GM12878 (cell line): ENCODE results near the gene MAL.

Experiments
- HDAC2 ChIP-seq: fragments of 200-600 bp; sonication (generic); IDR thresholded peaks from 2 replicates; pipeline ENCODE4 v1.6.1; 2017
- RCOR1 ChIP-seq: conservative IDR thresholded peaks from 2 replicates; pipeline ENCODE4 v1.6.1; 2012; ENCODE audit warnings: low read depth, low read length, improper control_type of control experiment

DNA sequence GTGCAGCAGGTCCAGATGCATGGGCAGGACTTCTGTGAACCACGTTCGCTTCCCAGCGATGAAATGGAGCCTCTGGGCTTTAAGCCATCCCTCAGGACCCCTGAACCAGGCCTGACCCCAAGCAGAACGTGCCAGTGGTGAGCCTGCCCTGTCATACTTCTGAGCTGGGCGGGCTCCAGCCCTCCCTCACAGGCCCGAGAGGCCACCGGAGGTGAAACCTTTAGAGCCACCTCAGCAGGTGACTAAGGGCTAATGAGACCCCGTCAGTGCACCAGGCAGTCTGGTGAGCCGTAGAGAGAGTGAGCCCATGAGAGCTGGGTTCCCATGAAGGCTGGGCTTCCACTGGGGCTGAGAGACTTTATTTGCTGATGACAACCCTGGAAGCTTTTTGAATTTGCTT, 8.9 kb upstream of the MAL start:
- TF ChIP-seq HDAC2 (no peak), RCOR1 (no peak)
